ENCODE data around the gene STK39.

The STK39 gene

DNA sequence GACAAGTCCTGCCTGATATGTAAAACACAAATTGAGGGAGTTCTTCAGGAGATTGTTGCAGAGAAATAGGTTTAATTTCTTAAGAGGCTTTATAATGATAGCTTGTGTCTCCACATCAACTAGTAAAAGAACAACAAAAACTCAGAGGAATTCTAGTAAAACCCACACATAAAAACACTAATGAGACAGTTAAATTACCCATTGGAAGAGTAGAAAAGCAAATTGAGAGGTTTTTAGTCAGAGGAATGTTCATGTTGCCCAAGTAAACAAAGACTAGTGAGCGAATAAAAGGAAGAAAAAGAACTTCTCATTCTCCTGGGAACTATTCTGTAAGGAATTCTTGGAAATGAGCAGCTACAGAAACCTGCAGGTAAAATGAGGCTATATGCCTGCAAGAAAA is 330.6 kb downstream of the STK39 start:
- DNase-seq (ENCODE audit: low spot score): no peak

DNA sequence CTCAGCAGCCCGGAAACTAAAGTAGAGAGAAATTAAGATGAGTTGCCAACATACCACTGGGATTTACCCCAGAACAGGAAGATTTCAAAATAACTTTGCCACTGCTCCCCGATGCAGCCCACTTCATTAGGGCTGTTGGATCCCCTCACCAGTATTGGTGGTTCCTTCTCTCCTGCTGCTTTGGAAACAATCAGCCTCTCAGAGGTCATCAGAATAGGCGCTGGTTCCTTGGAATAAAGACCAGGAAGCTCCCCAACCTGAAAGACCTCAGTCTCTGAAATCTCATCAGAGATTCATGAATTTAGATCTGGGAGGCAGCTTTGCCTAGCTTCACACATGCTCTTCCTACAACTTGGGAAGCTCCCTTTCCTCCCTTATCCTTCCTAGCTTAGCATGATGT is 332.4 kb downstream of the STK39 start:
- DNase-seq (ENCODE audit: low spot score): no peak

DNA sequence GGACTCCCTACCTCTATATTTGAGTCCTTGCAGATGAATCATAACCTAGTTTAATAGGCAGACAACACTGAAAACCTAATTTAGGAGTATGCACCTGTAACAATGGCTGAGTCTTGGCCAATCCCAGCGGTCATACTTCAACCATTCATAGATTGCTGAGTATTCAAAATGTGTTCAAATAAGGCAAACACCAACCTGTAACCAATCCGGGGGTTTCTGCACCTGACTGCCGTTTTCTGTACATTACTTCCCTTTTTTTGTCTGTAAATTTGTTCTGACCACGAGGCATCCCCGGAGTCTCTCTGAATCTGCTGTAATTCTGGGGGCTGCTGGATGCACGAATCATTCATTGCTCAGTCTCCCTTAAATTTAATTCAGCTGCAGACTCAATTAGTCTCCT is 338.6 kb downstream of the STK39 start:
- DNase-seq (ENCODE audit: low spot score): no peak

DNA sequence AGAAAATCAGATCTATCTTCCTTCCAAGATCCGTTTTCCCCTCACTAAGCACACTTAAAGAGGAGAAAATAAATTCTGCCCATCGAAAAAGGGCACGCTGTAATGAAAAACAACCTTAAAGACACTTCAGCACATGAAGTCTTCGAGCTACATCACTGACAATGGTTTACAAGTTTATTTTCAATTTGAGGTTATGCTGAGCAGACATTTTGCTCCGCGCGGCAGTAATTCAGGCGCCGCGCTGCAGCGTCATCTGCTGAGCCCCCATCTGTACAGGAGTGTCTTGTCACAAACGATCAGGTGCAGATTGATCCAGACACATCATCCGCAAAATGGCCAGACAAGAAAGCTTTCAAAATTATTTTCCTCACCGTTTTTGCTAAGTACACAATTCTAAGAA is 341.7 kb downstream of the STK39 start:
- DNase-seq (ENCODE audit: low spot score): no peak

All from ecto neural progenitor cell (in vitro differentiated cells).